Parathyroid adenoma (tissue), 2 donors: ENCODE results near the gene IGF2BP3.
"Not testable (repeated sequence)": the region's sequence is repeated elsewhere in the genome, so short reads cannot be mapped to it uniquely, and the experiment has no call there.

ENCODE experiments used
- H2AFZ ChIP-seq: fragments of 300-600 bp; sonication (generic); one replicate; pipeline ENCODE4 v1.7.0; 2017; ENCODE audit warnings: antibody characterized with exemption, mild to moderate bottlenecking
- H3K27ac ChIP-seq: fragments of 300-600 bp; sonication (generic); one replicate; pipeline ENCODE4 v1.7.0; 2017
- H3K27me3 ChIP-seq: fragments of 300-600 bp; sonication (generic); one replicate; pipeline ENCODE4 v1.7.0; 2017; ENCODE audit warnings: low read length; ENCODE audit not compliant: control insufficient read depth, insufficient read depth
- H3K36me3 ChIP-seq: fragments of 300-600 bp; sonication (generic); one replicate; pipeline ENCODE4 v1.7.0; 2017; ENCODE audit warnings: low read length; ENCODE audit not compliant: control insufficient read depth, insufficient read depth
- H3K4me1 ChIP-seq: fragments of 300-600 bp; sonication (generic); one replicate; pipeline ENCODE4 v1.7.0; 2017; ENCODE audit warnings: control low read depth
- H3K4me2 ChIP-seq: fragments of 300-600 bp; sonication (generic); one replicate; pipeline ENCODE4 v1.7.0; 2017; ENCODE audit warnings: low read length
- H3K4me3 ChIP-seq: fragments of 300-600 bp; sonication (generic); one replicate; pipeline ENCODE4 v1.7.0; 2017; ENCODE audit warnings: low read depth, low read length
- H3K79me2 ChIP-seq: fragments of 300-600 bp; sonication (generic); one replicate; pipeline ENCODE4 v1.7.0; 2017; ENCODE audit warnings: control low read depth
- H3K9ac ChIP-seq: fragments of 300-600 bp; sonication (generic); one replicate; pipeline ENCODE4 v1.7.0; 2017; ENCODE audit warnings: mild to moderate bottlenecking
- H3K9me3 ChIP-seq: fragments of 300-600 bp; sonication (generic); one replicate; pipeline ENCODE4 v1.7.0; 2017; ENCODE audit warnings: low read length; ENCODE audit not compliant: control insufficient read depth
- TF ChIP-seq, protein P1 (sequence below): fragments of 300-600 bp; sonication (generic); IDR thresholded peaks from one replicate; pipeline ENCODE4 v1.7.0; 2017; ENCODE audit warnings: antibody characterized with exemption, mild to moderate bottlenecking
- donor health status: primary hyperparathyroidism.

Gene IGF2BP3

DNA sequence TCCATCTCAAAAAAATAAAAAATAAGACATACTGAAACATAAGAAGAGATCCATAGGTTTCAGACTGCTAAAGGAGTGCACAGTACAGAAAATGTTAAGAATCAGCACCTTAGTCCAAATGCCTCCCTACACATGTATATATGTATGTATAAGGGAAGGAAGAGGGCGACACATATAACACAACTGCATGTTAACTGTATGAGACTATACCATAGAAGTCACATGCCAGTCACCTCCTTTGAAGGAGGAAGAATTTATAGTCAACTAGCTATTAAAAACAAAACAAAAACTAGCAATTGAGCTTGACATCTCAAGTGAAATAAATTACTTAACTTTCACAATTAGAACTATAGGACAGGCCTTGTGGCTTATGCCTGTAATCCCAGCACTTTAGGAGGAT lies 50.4 kb downstream of the IGF2BP3 start:
- no peak overlapping the region for H3K9ac ChIP-seq
- no peaks in the 10 kb centered on the region for H3K9me3 ChIP-seq
- H3K79me2 ChIP-seq = no peaks in the 10 kb centered on the region
- peaks cover 3% of the 10 kb centered on the region for H3K4me1 ChIP-seq
- no peaks in the 10 kb centered on the region for H3K36me3 ChIP-seq
- H3K27ac ChIP-seq = no peak overlapping the region
- H3K27me3 ChIP-seq = no peaks in the 10 kb centered on the region
- no peak overlapping the region for H3K4me3 ChIP-seq
- H3K4me2 ChIP-seq = no peak overlapping the region
- no peak overlapping the region for H2AFZ ChIP-seq
- TF ChIP-seq, protein P1, sequence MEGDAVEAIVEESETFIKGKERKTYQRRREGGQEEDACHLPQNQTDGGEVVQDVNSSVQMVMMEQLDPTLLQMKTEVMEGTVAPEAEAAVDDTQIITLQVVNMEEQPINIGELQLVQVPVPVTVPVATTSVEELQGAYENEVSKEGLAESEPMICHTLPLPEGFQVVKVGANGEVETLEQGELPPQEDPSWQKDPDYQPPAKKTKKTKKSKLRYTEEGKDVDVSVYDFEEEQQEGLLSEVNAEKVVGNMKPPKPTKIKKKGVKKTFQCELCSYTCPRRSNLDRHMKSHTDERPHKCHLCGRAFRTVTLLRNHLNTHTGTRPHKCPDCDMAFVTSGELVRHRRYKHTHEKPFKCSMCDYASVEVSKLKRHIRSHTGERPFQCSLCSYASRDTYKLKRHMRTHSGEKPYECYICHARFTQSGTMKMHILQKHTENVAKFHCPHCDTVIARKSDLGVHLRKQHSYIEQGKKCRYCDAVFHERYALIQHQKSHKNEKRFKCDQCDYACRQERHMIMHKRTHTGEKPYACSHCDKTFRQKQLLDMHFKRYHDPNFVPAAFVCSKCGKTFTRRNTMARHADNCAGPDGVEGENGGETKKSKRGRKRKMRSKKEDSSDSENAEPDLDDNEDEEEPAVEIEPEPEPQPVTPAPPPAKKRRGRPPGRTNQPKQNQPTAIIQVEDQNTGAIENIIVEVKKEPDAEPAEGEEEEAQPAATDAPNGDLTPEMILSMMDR = no peak

DNA sequence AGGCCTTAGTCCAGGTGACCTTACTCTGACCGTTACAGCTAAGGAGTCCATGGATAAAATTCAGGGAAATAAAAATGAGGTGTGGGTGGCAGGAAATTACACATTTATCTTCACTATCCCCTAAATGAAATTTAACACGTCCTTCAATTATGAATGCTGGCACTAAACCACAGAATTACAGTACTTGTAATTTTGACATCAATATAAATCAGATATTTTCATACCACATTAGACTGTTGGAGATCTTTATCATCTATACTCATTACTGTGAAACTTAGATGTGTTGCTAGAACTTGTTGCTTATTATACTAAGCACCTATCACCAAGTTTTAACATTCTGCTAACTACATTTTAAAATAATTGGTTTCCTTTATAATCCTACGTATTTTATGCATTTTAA lies 51.1 kb downstream of the IGF2BP3 start:
- Histone ChIP-seq H3K79me2 (no peaks in the 10 kb centered on the region), H3K9me3 (no peaks in the 10 kb centered on the region), H3K9ac (no peak overlapping the region), H3K4me2 (no peak overlapping the region), H3K27ac (no peak overlapping the region), H3K36me3 (no peaks in the 10 kb centered on the region), H3K4me1 (peaks cover 3% of the 10 kb centered on the region), H2AFZ (no peak overlapping the region), H3K4me3 (no peak overlapping the region), H3K27me3 (no peaks in the 10 kb centered on the region)
- TF ChIP-seq, protein P1 = no peak

DNA sequence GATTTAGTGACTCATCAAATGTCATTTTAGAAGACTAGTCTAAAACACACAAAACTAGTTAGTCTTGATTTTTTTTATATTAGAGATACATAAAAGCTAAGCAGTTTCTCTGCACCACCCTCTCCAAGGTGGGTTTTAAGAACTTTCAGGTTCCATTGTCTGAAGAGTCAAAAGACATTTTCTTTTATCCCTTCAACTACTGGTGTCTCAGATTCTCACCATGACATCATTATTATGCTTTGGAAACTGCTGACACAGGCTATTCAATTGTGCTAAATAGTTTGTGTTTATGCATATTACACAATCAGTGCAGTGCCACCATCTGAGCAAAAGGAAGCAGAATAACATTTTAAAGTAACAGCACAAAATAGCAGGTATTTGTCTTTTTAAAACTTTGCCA lies 52.2 kb downstream of the IGF2BP3 start:
- H3K4me3 ChIP-seq = no peak overlapping the region
- no peak overlapping the region for H3K9ac ChIP-seq
- no peak overlapping the region for H3K27ac ChIP-seq
- H3K4me1 ChIP-seq = peaks cover 3% of the 10 kb centered on the region
- H3K9me3 ChIP-seq = no peaks in the 10 kb centered on the region
- H3K27me3 ChIP-seq = no peaks in the 10 kb centered on the region
- H3K4me2 ChIP-seq = no peak overlapping the region
- TF ChIP-seq, protein P1 = no peak
- peak overlapping the region; percentile 41 for H2AFZ ChIP-seq
- H3K36me3 ChIP-seq = no peaks in the 10 kb centered on the region
- no peaks in the 10 kb centered on the region for H3K79me2 ChIP-seq

DNA sequence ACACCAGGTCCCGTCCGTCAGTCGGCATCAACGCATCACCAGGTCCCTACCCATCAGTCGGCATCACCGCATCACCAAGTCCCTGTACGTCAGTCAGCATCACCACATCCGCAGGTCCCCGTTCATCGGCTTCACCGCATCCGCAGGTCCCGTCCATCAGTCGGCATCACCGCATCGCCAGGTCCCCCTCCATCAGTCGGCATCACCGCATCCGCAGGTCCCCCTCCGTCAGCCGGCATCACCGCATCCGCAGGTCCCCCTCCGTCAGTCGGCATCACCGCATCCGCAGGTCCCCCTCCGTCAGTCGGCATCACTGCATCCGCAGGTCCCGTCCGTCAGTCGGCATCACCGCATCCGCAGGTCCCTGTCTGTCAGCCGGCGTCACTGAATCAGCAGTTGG lies 55.1 kb downstream of the IGF2BP3 start:
- no peaks in the 10 kb centered on the region for H3K9me3 ChIP-seq
- H3K27me3 ChIP-seq = no peaks in the 10 kb centered on the region
- TF ChIP-seq, protein P1 = no peak
- no peak overlapping the region for H2AFZ ChIP-seq
- no peak overlapping the region for H3K4me3 ChIP-seq
- H3K4me2 ChIP-seq = no peak overlapping the region
- H3K36me3 ChIP-seq = no peaks in the 10 kb centered on the region
- H3K9ac ChIP-seq = no peak overlapping the region
- H3K79me2 ChIP-seq = no peaks in the 10 kb centered on the region
- H3K27ac ChIP-seq = no peak overlapping the region
- H3K4me1 ChIP-seq = peaks cover 3% of the 10 kb centered on the region

DNA sequence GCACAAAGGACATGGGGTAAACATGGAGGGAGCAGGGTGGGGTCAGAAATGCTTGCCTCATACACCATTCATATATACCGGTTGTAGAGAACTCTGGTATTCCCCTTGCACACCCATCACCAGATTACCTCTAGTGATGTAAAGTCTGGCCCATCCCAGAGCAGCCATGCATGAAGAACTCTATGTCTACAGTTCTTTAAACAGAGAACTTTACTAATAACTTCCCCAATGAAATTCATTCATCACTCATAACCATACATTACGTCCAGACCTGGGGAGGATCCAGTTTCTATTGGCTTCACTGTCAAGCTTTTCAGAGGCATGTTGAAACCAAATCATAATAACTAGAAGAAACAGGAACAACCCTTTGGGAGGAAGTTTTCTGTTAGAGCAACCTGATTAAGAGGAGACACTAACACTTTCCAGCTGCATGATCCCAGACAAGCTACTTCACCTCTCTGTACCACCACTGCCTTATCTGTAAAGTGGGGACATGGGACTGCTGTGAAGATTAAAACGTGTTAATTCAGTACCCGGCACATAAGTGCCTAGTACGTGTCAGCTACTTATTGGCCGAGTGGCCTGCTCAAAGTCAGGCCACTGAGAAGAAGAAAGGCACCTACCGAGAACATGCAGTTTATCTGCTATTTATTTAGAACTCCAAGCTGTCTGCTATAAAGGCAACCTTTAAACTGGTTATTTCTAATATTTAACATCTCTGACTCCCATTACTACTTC lies 59.7 kb downstream of the IGF2BP3 start:
- no peaks in the 10 kb centered on the region for H3K4me1 ChIP-seq
- no peak overlapping the region for H3K4me3 ChIP-seq
- no peaks in the 10 kb centered on the region for H3K9me3 ChIP-seq
- H3K4me2 ChIP-seq = no peak overlapping the region
- no peaks in the 10 kb centered on the region for H3K36me3 ChIP-seq
- no peak overlapping the region for H3K9ac ChIP-seq
- H3K79me2 ChIP-seq = no peaks in the 10 kb centered on the region
- TF ChIP-seq, protein P1 = no peak
- H3K27ac ChIP-seq = no peak overlapping the region
- no peaks in the 10 kb centered on the region for H3K27me3 ChIP-seq
- no peak overlapping the region for H2AFZ ChIP-seq

DNA sequence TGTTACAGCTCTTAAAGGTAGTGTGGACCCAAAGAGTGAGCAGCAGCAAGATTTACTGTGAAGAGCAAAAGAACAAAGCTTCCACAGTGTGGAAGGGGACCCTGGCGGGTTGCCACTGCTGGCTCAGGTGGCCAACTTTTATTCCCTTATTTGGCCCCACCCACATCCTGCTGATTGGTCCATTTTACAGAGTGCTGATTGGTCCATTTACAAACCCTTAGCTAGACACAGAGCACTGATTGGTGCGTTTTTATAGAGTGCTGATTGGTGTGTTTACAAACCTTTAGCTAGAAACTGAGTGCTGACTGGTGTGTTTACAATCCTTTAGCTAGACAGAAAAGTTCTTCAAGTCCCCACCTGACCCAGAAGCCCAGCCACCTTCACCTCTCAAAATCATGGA lies 63.7 kb downstream of the IGF2BP3 start:
- H3K79me2 ChIP-seq, H2AFZ ChIP-seq, H3K4me1 ChIP-seq: not testable (repeated sequence)

More for the DNA sequence above, 63.7 kb downstream of the IGF2BP3 start:
- not testable (repeated sequence) for H3K36me3 ChIP-seq, H3K4me2 ChIP-seq, H3K4me3 ChIP-seq, H3K27ac ChIP-seq, H3K9me3 ChIP-seq, H3K27me3 ChIP-seq, H3K9ac ChIP-seq
